ENCODE data around the gene AIFM2.
"Not testable (repeated sequence)": the region's sequence is repeated elsewhere in the genome, so short reads cannot be mapped to it uniquely, and the experiment has no call there.

AIFM2 gene

GRCh38 chr10:70164163-70164562, 31.5 kb upstream of the AIFM2 start:
- no peak overlapping the region for H3K4me3 ChIP-seq (ENCODE audit: low read length)
- no CpG with 5 or more reads among the region's 3 CpGs for whole genome bisulfite sequencing (ENCODE audit: insufficient coverage, insufficient read length)

DNA sequence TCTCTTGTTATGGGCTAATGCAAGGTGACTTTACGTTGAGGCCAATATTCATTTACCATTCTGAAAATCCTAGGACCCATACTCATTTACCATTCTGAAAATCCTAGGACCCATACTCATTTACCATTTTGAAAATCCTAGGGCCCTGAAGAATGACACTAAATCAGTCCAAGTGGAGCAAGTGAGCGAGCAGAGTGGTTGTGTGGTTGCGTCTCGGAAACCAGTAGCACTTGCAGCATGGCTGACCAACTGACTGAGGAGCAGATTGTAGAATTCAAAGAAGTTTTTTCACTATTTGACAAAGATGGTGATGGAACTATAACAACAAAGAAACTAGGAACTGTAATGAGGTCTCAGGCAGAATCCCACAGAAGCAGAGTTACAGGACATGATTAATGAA, 30.8 kb upstream of the AIFM2 start:
- WGBS (ENCODE audit: insufficient coverage, insufficient read length), result no CpG with 5 or more reads among the region's 4 CpGs
- Histone ChIP-seq H3K27me3 (ENCODE audit: control insufficient read depth, insufficient read depth, low read length) (no peaks in the 10 kb centered on the region), H3K4me3 (ENCODE audit: low read length) (no peak overlapping the region), H3K36me3 (ENCODE audit: control insufficient read depth, insufficient read depth, low read length) (no peaks in the 10 kb centered on the region; the same call in 1 of the 2 replicates), H3K4me1 (ENCODE audit: control insufficient read depth, insufficient read depth, low read length) (no peaks in the 10 kb centered on the region), H3K9me3 (ENCODE audit: control insufficient read depth, insufficient read depth, low read length) (no peaks in the 10 kb centered on the region), H3K27ac (ENCODE audit: low read length) (no peak overlapping the region)
- no peak for DNase-seq (ENCODE audit: low read depth, low spot score)

More at GRCh38 chr10:70164163-70164562, 31.5 kb upstream of the AIFM2 start:
- Histone ChIP-seq H3K27ac (ENCODE audit: low read length) (no peak overlapping the region), H3K4me1 (ENCODE audit: control insufficient read depth, insufficient read depth, low read length) (no peaks in the 10 kb centered on the region), H3K36me3 (ENCODE audit: control insufficient read depth, insufficient read depth, low read length) (no peaks in the 10 kb centered on the region; the same call in 1 of the 2 replicates), H3K27me3 (ENCODE audit: control insufficient read depth, insufficient read depth, low read length) (no peaks in the 10 kb centered on the region), H3K9me3 (ENCODE audit: control insufficient read depth, insufficient read depth, low read length) (no peaks in the 10 kb centered on the region)
- DNase-seq (ENCODE audit: low read depth, low spot score), result no peak

- no peak for DNase-seq (ENCODE audit: low read depth, low spot score)
- Histone ChIP-seq H3K27me3 (ENCODE audit: control insufficient read depth, insufficient read depth, low read length) (no peaks in the 10 kb centered on the region), H3K4me3 (ENCODE audit: low read length) (no peak overlapping the region), H3K4me1 (ENCODE audit: control insufficient read depth, insufficient read depth, low read length) (no peaks in the 10 kb centered on the region), H3K36me3 (ENCODE audit: control insufficient read depth, insufficient read depth, low read length) (no peaks in the 10 kb centered on the region; the same call in 1 of the 2 replicates), H3K27ac (ENCODE audit: low read length) (no peak overlapping the region), H3K9me3 (ENCODE audit: control insufficient read depth, insufficient read depth, low read length) (no peaks in the 10 kb centered on the region)
- no CpG with 5 or more reads among the region's 1 CpG for WGBS (ENCODE audit: insufficient coverage, insufficient read length)
These were observed 30.2 kb upstream of the AIFM2 start for GRCh38 chr10:70162892-70163201.

DNA sequence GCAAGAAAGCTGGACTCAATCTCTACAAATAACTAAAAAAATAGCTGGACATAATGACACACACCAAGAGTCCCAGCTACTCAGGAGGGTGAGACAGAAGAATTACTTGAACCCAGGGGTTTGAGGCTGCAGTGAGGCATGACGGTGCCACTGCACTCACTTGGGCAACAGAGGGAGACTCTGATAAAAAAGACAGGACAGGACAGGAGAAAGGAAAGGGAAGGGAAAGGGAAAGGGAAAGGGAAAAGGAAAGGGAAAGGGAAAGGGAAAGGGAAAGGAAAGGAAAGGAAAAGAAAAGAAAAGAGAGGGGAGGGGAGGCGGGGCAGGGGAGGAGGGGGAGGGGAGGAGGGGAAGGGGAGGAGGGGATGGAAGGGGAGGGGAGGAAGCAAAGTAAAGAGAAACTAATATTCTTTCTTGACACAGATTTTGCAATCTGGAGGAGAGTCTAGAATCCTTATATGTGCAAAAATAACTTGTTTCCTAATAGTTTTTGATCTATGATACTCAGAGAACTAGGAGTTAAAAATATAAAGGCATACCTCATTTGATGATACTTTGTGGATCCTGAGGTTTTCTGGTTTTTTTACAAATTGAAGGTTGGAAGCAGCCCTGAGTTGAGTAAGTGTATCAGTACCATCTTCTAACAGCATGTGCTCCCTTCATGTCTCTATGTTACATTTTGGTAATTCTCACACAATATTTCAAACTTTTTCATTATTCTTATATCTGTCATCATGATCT, 29.7 kb upstream of the AIFM2 start:
- Histone ChIP-seq H3K4me3 (ENCODE audit: low read length) (no peak overlapping the region), H3K9me3 (ENCODE audit: control insufficient read depth, insufficient read depth, low read length) (no peaks in the 10 kb centered on the region), H3K36me3 (ENCODE audit: control insufficient read depth, insufficient read depth, low read length) (no peaks in the 10 kb centered on the region; the same call in 1 of the 2 replicates), H3K27ac (ENCODE audit: low read length) (no peak overlapping the region), H3K4me1 (ENCODE audit: control insufficient read depth, insufficient read depth, low read length) (no peaks in the 10 kb centered on the region), H3K27me3 (ENCODE audit: control insufficient read depth, insufficient read depth, low read length) (no peaks in the 10 kb centered on the region)
- no CpG with 5 or more reads among the region's 2 CpGs for WGBS (ENCODE audit: insufficient coverage, insufficient read length)
- no peak for DNase-seq (ENCODE audit: low read depth, low spot score)

DNA sequence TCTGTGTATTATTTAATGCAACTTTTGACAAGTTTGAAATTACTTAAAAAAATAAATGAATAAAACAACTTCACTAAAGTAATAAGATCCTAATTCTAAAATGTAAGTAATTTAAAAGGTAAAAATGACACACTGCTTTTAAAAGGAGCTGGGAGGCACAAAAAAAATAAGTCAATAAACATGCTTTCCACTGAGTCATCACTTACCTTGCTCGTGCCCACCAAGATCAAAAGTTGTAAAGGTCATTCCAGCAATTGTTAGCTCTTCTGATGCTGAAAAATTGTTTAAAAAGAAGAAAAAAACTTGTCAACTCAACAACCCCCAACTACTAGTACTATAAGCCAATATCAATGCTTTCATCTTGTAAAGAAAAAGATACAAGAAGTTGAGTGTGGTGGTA, 28.2 kb upstream of the AIFM2 start:
- no peaks in the 10 kb centered on the region for H3K9me3 ChIP-seq (ENCODE audit: control insufficient read depth, insufficient read depth, low read length)
- WGBS (ENCODE audit: insufficient coverage, insufficient read length), result no CpG with 5 or more reads among the region's 1 CpG
- H3K27ac ChIP-seq (ENCODE audit: low read length), result no peak overlapping the region
- H3K27me3 ChIP-seq (ENCODE audit: control insufficient read depth, insufficient read depth, low read length), result no peaks in the 10 kb centered on the region
- H3K4me3 ChIP-seq (ENCODE audit: low read length), result no peak overlapping the region
- H3K4me1 ChIP-seq (ENCODE audit: control insufficient read depth, insufficient read depth, low read length), result no peaks in the 10 kb centered on the region
- DNase-seq (ENCODE audit: low read depth, low spot score), result no peak
- no peaks in the 10 kb centered on the region; the same call in 1 of the 2 replicates for H3K36me3 ChIP-seq (ENCODE audit: control insufficient read depth, insufficient read depth, low read length)

GRCh38 chr10:70159366-70159765, 26.7 kb upstream of the AIFM2 start:
- WGBS (ENCODE audit: insufficient coverage, insufficient read length), result no CpG with 5 or more reads among the region's 3 CpGs
- not testable (repeated sequence) for H3K4me3 ChIP-seq (ENCODE audit: low read length); H3K27ac ChIP-seq (ENCODE audit: low read length); H3K4me1 ChIP-seq (ENCODE audit: control insufficient read depth, insufficient read depth, low read length); DNase-seq (ENCODE audit: low read depth, low spot score); H3K36me3 ChIP-seq (ENCODE audit: control insufficient read depth, insufficient read depth, low read length); H3K27me3 ChIP-seq (ENCODE audit: control insufficient read depth, insufficient read depth, low read length); H3K9me3 ChIP-seq (ENCODE audit: control insufficient read depth, insufficient read depth, low read length)

DNA sequence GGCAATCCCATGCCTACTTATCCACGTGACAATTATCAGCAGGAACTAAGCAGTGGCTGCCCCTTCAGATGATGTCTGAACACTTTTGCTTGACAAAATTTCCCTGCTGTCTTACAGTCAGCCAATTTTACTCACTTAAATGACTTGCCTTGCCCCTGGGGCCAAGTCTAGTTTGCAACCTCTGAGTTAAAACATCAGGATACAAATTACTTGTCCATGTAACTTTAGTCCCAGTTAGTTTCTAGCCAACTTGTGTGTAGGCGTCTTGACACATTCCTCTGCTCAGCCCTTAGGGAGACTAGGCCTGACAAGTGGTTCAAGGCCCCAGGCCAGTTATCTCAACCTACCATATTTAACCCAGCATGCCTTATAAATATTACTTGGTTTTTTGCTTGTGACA, 25.5 kb upstream of the AIFM2 start:
- Histone ChIP-seq H3K4me3 (ENCODE audit: low read length) (no peak overlapping the region), H3K27ac (ENCODE audit: low read length) (no peak overlapping the region), H3K9me3 (ENCODE audit: control insufficient read depth, insufficient read depth, low read length) (no peaks in the 10 kb centered on the region), H3K27me3 (ENCODE audit: control insufficient read depth, insufficient read depth, low read length) (no peaks in the 10 kb centered on the region), H3K4me1 (ENCODE audit: control insufficient read depth, insufficient read depth, low read length) (no peaks in the 10 kb centered on the region), H3K36me3 (ENCODE audit: control insufficient read depth, insufficient read depth, low read length) (peaks cover 4% of the 10 kb centered on the region; the same call in 1 of the 2 replicates)
- WGBS (ENCODE audit: insufficient coverage, insufficient read length), result no CpG with 5 or more reads among the region's 2 CpGs
- no peak for DNase-seq (ENCODE audit: low read depth, low spot score)

- Histone ChIP-seq H3K9me3 (ENCODE audit: control insufficient read depth, insufficient read depth, low read length) (no peaks in the 10 kb centered on the region), H3K4me3 (ENCODE audit: low read length) (no peak overlapping the region), H3K36me3 (ENCODE audit: control insufficient read depth, insufficient read depth, low read length) (peaks cover 6% of the 10 kb centered on the region; the same call in 1 of the 2 replicates), H3K4me1 (ENCODE audit: control insufficient read depth, insufficient read depth, low read length) (no peaks in the 10 kb centered on the region), H3K27ac (ENCODE audit: low read length) (no peak overlapping the region), H3K27me3 (ENCODE audit: control insufficient read depth, insufficient read depth, low read length) (no peaks in the 10 kb centered on the region)
- DNase-seq (ENCODE audit: low read depth, low spot score), result no peak
- no CpG with 5 or more reads among the region's 3 CpGs for WGBS (ENCODE audit: insufficient coverage, insufficient read length)
These were observed 22.7 kb upstream of the AIFM2 start for GRCh38 chr10:70155255-70155838.

- H3K9me3 ChIP-seq (ENCODE audit: control insufficient read depth, insufficient read depth, low read length), result no peaks in the 10 kb centered on the region
- H3K4me1 ChIP-seq (ENCODE audit: control insufficient read depth, insufficient read depth, low read length), result 0 out of 2 replicates have a peak, but pooled peaks cover 2% of the 10 kb centered on the region
- no peak overlapping the region for H3K27ac ChIP-seq (ENCODE audit: low read length)
- DNase-seq (ENCODE audit: low read depth, low spot score), result no peak
- H3K27me3 ChIP-seq (ENCODE audit: control insufficient read depth, insufficient read depth, low read length), result no peaks in the 10 kb centered on the region
- H3K36me3 ChIP-seq (ENCODE audit: control insufficient read depth, insufficient read depth, low read length), result peaks cover 3% of the 10 kb centered on the region; the same call in 1 of the 2 replicates
- no peak overlapping the region for H3K4me3 ChIP-seq (ENCODE audit: low read length)
- WGBS (ENCODE audit: insufficient coverage, insufficient read length), result no CpG with 5 or more reads among the region's 5 CpGs
These were observed 15.9 kb upstream of the AIFM2 start for GRCh38 chr10:70148516-70148915.

DNA sequence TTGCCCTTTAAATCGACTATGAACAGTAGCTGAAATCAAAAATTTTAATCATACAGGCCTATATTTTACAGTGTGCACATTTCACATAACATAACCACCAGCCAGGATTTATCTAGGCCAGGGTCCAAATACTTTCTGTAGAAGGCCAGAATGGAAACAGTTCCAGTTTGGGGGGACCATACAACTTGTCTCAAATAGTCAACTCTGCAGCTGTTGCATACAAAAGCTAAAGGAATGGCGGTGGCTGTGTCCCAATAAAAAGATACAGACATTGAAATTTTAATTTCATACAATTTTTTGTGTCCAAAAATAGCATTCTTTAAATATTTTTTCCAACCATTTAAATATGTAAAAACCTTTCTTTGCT, 14.6 kb upstream of the AIFM2 start:
- H3K4me1 ChIP-seq (ENCODE audit: control insufficient read depth, insufficient read depth, low read length), result 0 out of 2 replicates have a peak, but pooled peaks cover 2% of the 10 kb centered on the region
- H3K27me3 ChIP-seq (ENCODE audit: control insufficient read depth, insufficient read depth, low read length), result no peaks in the 10 kb centered on the region
- H3K27ac ChIP-seq (ENCODE audit: low read length), result no peak overlapping the region
- no peak overlapping the region for H3K4me3 ChIP-seq (ENCODE audit: low read length)
- H3K36me3 ChIP-seq (ENCODE audit: control insufficient read depth, insufficient read depth, low read length), result peaks cover 3% of the 10 kb centered on the region; the same call in 1 of the 2 replicates
- no CpG with 5 or more reads among the region's 2 CpGs for WGBS (ENCODE audit: insufficient coverage, insufficient read length)
- H3K9me3 ChIP-seq (ENCODE audit: control insufficient read depth, insufficient read depth, low read length), result no peaks in the 10 kb centered on the region
- DNase-seq (ENCODE audit: low read depth, low spot score), result no peak

Data from iPS DF 6.9 (cell line).